K562 (cell line): ENCODE data around the gene MVP. TPM values are rescaled to one million over a fixed set of nuclear protein-coding genes. Genes with fewer than 3 reads are reported as not detected.
A peak's percentile ranks its signal among the peaks of the same experiment; 100 is the strongest.
"Not testable (repeated sequence)": the region's sequence is repeated elsewhere in the genome, so short reads cannot be mapped to it uniquely, and the experiment has no call there.

ENCODE experiments used
- ATAC-seq: fragments of 200-7000 bp; cut with Tn5 transposase; 3 replicates; pipeline ENCODE4 v1.9.1; 2020; ENCODE audit warnings: moderate library complexity
- BruUV-seq: library from RNA; stranded (reverse); fragments of 400-500 nt; replicated peaks from 2 replicates; lab custom pipeline; 2021; lab: Mats Ljungman, UMichigan
- CTCF ChIA-PET: fragments of 300-600 bp; formaldehyde crosslinking; extraction: SDS; loops from one replicate; lab custom pipeline; 2021; ENCODE audit warnings: low intra/inter-chr PET ratio; lab: Yijun Ruan, JAX
- POLR2A ChIA-PET: fragments of 300-600, 350-650 bp; sonication (Branson Sonifier 250); formaldehyde crosslinking; extraction: SDS; loops from one replicate; lab custom pipeline; 2021; ENCODE audit warnings: antibody characterized with exemption, inconsistent platforms; lab: Yijun Ruan, JAX
- DNase-seq, 4 experiments: peaks; one replicate each; pipeline versions ENCODE4 v3.0.0 to v3.0.0-alpha.2; 2011 to 2018; ENCODE audit warnings: low spot score in 3 of 4, mixed read lengths in 3 of 4; ENCODE audit errors: extremely low read depth in 1 of 4
- FAIRE-seq: peaks from 2 replicates; lab custom pipeline; 2011; peaks lifted over from hg19 to GRCh38; lab: Jason Lieb, UNC
- H2AFZ ChIP-seq: 2 replicates; pipeline ENCODE4 v1.6.0; 2011; ENCODE audit warnings: low read depth, low read length, control low read depth, inconsistent platforms
- H3K27ac ChIP-seq: fragments of 200-600 bp; 3 replicates; pipeline ENCODE4 v1.8.0; 2011; ENCODE audit warnings: low read depth, mild to moderate bottlenecking, control low read depth, inconsistent platforms, low read length, moderate library complexity, mixed read lengths; ENCODE audit errors: extremely low read depth
- H3K27me3 ChIP-seq, 2 experiments: fragments of 300-600 bp in 1 of 2; 2 replicates in 1 of 2; 3 replicates in 1 of 2; pipeline versions ENCODE4 v1.6.0 to v1.8.0; 2011; ENCODE audit warnings: inconsistent platforms in 2 of 2, low read length in 2 of 2, mild to moderate bottlenecking in 1 of 2, mixed read lengths in 1 of 2, moderate library complexity in 1 of 2; ENCODE audit not compliant: control insufficient read depth in 2 of 2, insufficient read depth in 2 of 2
- H3K36me3 ChIP-seq: fragments of 300-600 bp; 3 replicates; pipeline ENCODE4 v1.8.0; 2011; ENCODE audit warnings: mild to moderate bottlenecking, low read length, inconsistent platforms; ENCODE audit not compliant: control insufficient read depth, insufficient read depth
- H3K4me1 ChIP-seq, 2 experiments: fragments of 200-600 bp in 1 of 2; replicated peaks in 1 of 2; 2 replicates in 1 of 2; 3 replicates in 1 of 2; pipeline versions ENCODE4 v1.5.1 to v1.8.0; 2011; ENCODE audit warnings: inconsistent platforms in 2 of 2, low read length in 2 of 2, mild to moderate bottlenecking in 1 of 2, mixed read lengths in 1 of 2, moderate library complexity in 1 of 2; ENCODE audit not compliant: control insufficient read depth in 2 of 2, insufficient read depth in 2 of 2
- H3K4me2 ChIP-seq: 2 replicates; pipeline ENCODE4 v1.6.1; 2011; ENCODE audit warnings: low read length, control low read depth, inconsistent platforms, mixed read lengths; ENCODE audit not compliant: insufficient read depth
- H3K4me3 ChIP-seq: fragments of 200-600 bp; sonication (generic), shearing (Covaris generic); 2 replicates; pipeline ENCODE4 v1.5.1; 2016; ENCODE audit warnings: control low read depth, inconsistent platforms
- H3K79me2 ChIP-seq: fragments of 200-600 bp; 3 replicates; pipeline ENCODE4 v1.8.0; 2011; ENCODE audit warnings: low read length, inconsistent platforms; ENCODE audit not compliant: control insufficient read depth, insufficient read depth
- H3K9ac ChIP-seq, 2 experiments: 2 replicates each; pipeline versions ENCODE4 v1.6.0 to v1.6.1; 2011; ENCODE audit warnings: low read depth in 2 of 2, low read length in 2 of 2, control low read depth in 1 of 2, inconsistent platforms in 1 of 2, mild to moderate bottlenecking in 1 of 2, mixed read lengths in 1 of 2; ENCODE audit not compliant: insufficient read depth in 1 of 2
- H3K9me1 ChIP-seq: one replicate; pipeline ENCODE4 v1.6.0; 2011; ENCODE audit warnings: inconsistent platforms, mild to moderate bottlenecking, low read length, moderate library complexity; ENCODE audit not compliant: control insufficient read depth, insufficient read depth
- H3K9me3 ChIP-seq: replicated peaks from 2 replicates; pipeline ENCODE4 v1.5.1; 2011; ENCODE audit warnings: low read depth, low read length, inconsistent platforms; ENCODE audit not compliant: control insufficient read depth, insufficient read depth
- H4K20me1 ChIP-seq: replicated peaks from 2 replicates; pipeline ENCODE4 v1.6.1; 2011; ENCODE audit warnings: low read length, inconsistent platforms, mixed read lengths; ENCODE audit not compliant: control insufficient read depth, insufficient read depth
- CEBPG ChIP-seq, 3 experiments: fragments of 200-800 bp in 1 of 3; sonication (Bioruptor generic) in 1 of 3; sonication (generic) in 1 of 3; formaldehyde crosslinking in 1 of 3; IDR thresholded peaks in 2 of 3; conservative IDR thresholded peaks in 1 of 3; 2 replicates each; pipeline versions ENCODE4 v1.6.1 to v1.8.0; 2016 to 2022; ENCODE audit warnings: missing compliant biosample characterization in 2 of 3, missing genetic modification characterization in 2 of 3, mild to moderate bottlenecking in 1 of 3, missing genetic modification reagents in 1 of 3
- MECOM ChIP-seq: fragments of 250-450 bp; sonication (Bioruptor Pico); IDR thresholded peaks from 2 replicates; pipeline ENCODE4 v1.8.0; 2022; ENCODE audit warnings: inconsistent platforms
- PHF8 ChIP-seq: fragments of 200-600 bp; sonication (generic); IDR thresholded peaks from 2 replicates; pipeline ENCODE4 v1.6.1; 2012; ENCODE audit warnings: mixed run types, mild to moderate bottlenecking, inconsistent platforms, low read length, moderate library complexity, borderline replicate concordance
- SAFB ChIP-seq: fragments of 200-400 bp; formaldehyde crosslinking; IDR thresholded peaks from 2 replicates; pipeline ENCODE4 v1.6.1; 2017; ENCODE audit warnings: low read depth, low read length, borderline replicate concordance
- ZBTB1 ChIP-seq: sonication (generic); formaldehyde crosslinking; IDR thresholded peaks from 2 replicates; pipeline ENCODE4 v1.8.1; 2023; ENCODE audit warnings: missing genetic modification reagents, low read depth, mild to moderate bottlenecking, borderline replicate concordance
- ZBTB8A ChIP-seq: fragments of 450-650 bp; IDR thresholded peaks from 2 replicates; pipeline ENCODE4 v1.6.1; 2018; ENCODE audit warnings: mild to moderate bottlenecking, moderate library complexity; ENCODE audit not compliant: partially characterized antibody
- ZNF766 ChIP-seq: fragments of 200-800 bp; sonication (Bioruptor generic); conservative IDR thresholded peaks from 2 replicates; pipeline ENCODE4 v1.6.1; 2016; ENCODE audit warnings: missing genetic modification characterization, missing compliant biosample characterization
- WGBS: fragments of 100-300 bp; shearing (Covaris generic); methylation state at CpG from one replicate; pipeline ENCODE4 v1.1.6; 2016; ENCODE audit warnings: low coverage, mixed read lengths; ENCODE audit not compliant: insufficient coverage; ENCODE audit errors: missing lambda C conversion rate; 5-methylcytosine and 5-hydroxymethylcytosine counted together
- in situ Hi-C: fragments of 300-500 bp; cut with MboI; formaldehyde crosslinking; loops from 4 replicates; pipeline ENCODE4 v1.15.0; 2018; ENCODE audit warnings: inconsistent platforms, mixed read lengths
- intact Hi-C: fragments of 100-400 bp; cut with micrococcal nuclease; formaldehyde crosslinking; loops from 2 replicates; pipeline ENCODE4 v1.14.2; 2022
- polyA plus RNA-seq, 8 experiments: library from polyadenylated mRNA; depleted of rRNA in 4 of 8; stranded (reverse) in 5 of 8; unstranded in 3 of 8; fragments of >200 nt; fragmentation: Nextera tagmentation in 2 of 8; fragmentation: Illumina TruSeq in 1 of 8; extraction: Ambion mirVana in 2 of 8; extraction: Trizol in 1 of 8; gene quantifications; 2 replicates each; pipeline versions ENCODE4 v1.2.1 to v1.2.3, GENCODE V29; 2011 to 2014; ENCODE audit warnings: inconsistent platforms in 1 of 8, missing spikeins in 1 of 8
- total RNA-seq, 7 experiments: library from RNA; depleted of rRNA in 6 of 7; stranded (reverse); fragments of >200 nt in 6 of 7; fragmentation: Illumina TruSeq in 2 of 7; extraction: Trizol in 2 of 7; gene quantifications; 2 replicates each; pipeline versions ENCODE4 v1.2.1 to v1.2.3, GENCODE V29; 2011 to 2021; ENCODE audit warnings: low replicate concordance in 1 of 7
- TF ChIP-seq, protein P1 (sequence below): fragments of 150-350 bp; conservative IDR thresholded peaks from 2 replicates; pipeline ENCODE4 v1.6.1; 2014; ENCODE audit warnings: low read length

MVP gene
- total and polyA plus RNA-seq, 9 of the 15 experiments (the other 6 are each of a cell fraction or from before 2014, with no cell fraction given) = 0.39 to 1.9 (median 0.76) TPM; not detected in 2

DNA sequence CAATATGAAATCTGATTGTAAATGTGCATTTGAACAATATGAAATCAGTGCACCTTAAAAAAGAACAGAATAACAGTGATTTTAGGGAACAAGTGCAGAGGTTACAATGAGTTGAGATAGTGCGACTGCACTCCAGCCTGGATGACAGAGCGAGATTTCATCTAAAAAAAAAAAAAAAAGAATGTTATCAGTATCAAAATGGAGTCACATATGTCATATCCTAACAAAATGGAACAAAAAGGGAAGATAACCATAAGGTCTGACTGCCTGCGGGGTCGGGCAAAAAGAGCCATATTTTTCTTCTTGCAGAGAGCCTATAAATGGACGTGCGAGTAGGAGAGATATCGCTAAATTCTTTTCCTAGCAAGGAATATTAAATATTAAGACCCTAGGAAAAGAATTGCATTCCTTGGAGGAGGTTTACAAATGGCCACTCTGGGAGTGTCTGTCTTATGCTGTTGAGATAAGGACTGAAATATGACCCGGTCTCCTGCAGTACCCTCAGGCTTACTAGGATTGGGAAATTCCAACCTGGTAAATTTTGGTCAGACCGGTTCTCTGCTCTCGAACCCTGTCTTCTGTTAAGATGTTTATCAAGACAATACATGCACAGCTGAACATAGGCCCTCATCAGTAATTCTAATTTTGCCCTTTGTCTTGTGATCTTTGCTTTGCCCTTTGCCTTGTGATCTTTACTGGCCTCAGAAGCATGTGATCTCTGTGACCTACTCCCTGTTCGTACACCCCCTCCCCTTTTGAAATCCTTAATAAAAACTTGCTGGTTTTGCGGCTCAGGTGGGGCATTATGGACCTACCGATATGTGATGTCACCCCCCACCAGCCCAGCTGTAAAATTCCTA lies 36.9 kb upstream of the MVP start (continued):
- peak; percentile 81 for TF ChIP-seq MECOM (CRISPR knock-in tag)
- TF ChIP-seq CEBPG (CRISPR knock-in tag; IDR thresholded peaks at IDR 0.05) = not testable (repeated sequence)
- TF ChIP-seq CEBPG (tag; conservative IDR thresholded peaks at IDR 0.05 in 1 of 2, IDR thresholded peaks at IDR 0.05 in 1 of 2) = 0 out of 4 replicates have a peak, but pooled peaks of 1 of the 2 experiments have one; percentile 16
- peak; percentile 95 for TF ChIP-seq ZNF766
- TF ChIP-seq, all 486 proteins: peak for 124; not testable (repeated sequence) for 362

DNA sequence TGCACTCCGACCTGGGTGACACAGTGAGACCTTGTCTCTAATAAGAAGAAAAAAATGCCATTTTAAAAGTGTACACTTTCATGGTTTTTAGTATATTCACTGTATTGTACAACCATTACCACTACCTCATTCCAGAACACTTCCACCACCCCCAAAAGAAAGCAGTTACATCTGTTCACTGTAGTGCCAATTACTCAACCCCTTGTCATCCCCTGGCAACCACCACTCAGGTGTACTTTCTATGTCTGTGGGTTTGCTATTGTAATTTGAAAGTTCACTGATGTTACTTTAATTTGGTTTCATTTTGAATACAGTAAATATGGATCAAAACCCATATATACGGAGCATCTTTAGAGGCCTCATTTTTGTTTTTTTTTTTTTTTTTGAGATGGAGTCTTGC lies 36.1 kb upstream of the MVP start:
- in situ Hi-C loops = no loop called here
- Histone ChIP-seq H3K4me1 (peaks cover 6 to 8% of the 10 kb centered on the region in 2 experiments; a peak in 3 of 5 replicates), H3K9me1 (no peaks in the 10 kb centered on the region), H3K9me3 (no peaks in the 10 kb centered on the region), H3K4me2 (no peak overlapping the region), H3K27ac (no peak overlapping the region), H3K4me3 (no peak overlapping the region), H4K20me1 (0 out of 2 replicates have a peak, but pooled peaks cover 3% of the 10 kb centered on the region), H3K79me2 (no peaks in the 10 kb centered on the region), H3K36me3 (no peaks in the 10 kb centered on the region), H3K9ac (no peak overlapping the region), H2AFZ (no peak overlapping the region), H3K27me3 (peaks cover 15 to 18% of the 10 kb centered on the region in 2 experiments)
- WGBS = 86% methylated on average over 2 of the region's 2 CpGs
- FAIRE-seq (no peak), ATAC-seq (no peak), DNase-seq (no peak)
- POLR2A ChIA-PET = interaction anchor here (2.3 kb wide), 1 partner anchor 10 kb away, joined by 10 read pairs; no protein-coding TSS in a partner anchor
- intact Hi-C loops = loop anchor here (10.0 kb wide), 1 partner anchor 79 kb away; no protein-coding TSS in a partner anchor
- BruUV-seq = no TSS peak
- CTCF ChIA-PET = no interaction called here
- TF ChIP-seq PHF8 (no peak), ZBTB8A (no peak), ZBTB1 (CRISPR knock-in tag) (no peak), SAFB (no peak)
- TF ChIP-seq, protein P1, sequence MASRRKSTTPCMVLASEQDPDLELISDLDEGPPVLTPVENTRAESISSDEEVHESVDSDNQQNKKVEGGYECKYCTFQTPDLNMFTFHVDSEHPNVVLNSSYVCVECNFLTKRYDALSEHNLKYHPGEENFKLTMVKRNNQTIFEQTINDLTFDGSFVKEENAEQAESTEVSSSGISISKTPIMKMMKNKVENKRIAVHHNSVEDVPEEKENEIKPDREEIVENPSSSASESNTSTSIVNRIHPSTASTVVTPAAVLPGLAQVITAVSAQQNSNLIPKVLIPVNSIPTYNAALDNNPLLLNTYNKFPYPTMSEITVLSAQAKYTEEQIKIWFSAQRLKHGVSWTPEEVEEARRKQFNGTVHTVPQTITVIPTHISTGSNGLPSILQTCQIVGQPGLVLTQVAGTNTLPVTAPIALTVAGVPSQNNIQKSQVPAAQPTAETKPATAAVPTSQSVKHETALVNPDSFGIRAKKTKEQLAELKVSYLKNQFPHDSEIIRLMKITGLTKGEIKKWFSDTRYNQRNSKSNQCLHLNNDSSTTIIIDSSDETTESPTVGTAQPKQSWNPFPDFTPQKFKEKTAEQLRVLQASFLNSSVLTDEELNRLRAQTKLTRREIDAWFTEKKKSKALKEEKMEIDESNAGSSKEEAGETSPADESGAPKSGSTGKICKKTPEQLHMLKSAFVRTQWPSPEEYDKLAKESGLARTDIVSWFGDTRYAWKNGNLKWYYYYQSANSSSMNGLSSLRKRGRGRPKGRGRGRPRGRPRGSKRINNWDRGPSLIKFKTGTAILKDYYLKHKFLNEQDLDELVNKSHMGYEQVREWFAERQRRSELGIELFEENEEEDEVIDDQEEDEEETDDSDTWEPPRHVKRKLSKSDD = no peak
